ENCODE data around the gene CFDP1. TPM values are rescaled to one million over a fixed set of nuclear protein-coding genes. Genes with fewer than 3 reads are reported as not detected.
A peak's percentile ranks its signal among the peaks of the same experiment; 100 is the strongest.

The CFDP1 gene
- total and polyA plus RNA-seq, 2 experiments from 2014 or later, result 103 to 114 TPM

GRCh38 chr16:75420987-75421819, 12.1 kb downstream of the CFDP1 start:
- Histone ChIP-seq H3K36me3 (no peaks in the 10 kb centered on the region), H3K27ac (peak overlapping the region; percentile 61), H3K4me1 (ENCODE audit: low read depth) (peaks cover 9% of the 10 kb centered on the region), H3K27me3 (no peaks in the 10 kb centered on the region), H3K4me3 (no peak overlapping the region), H3K9me3 (ENCODE audit: low read depth) (no peaks in the 10 kb centered on the region)
- DNase-seq (ENCODE audit: low read depth in 1 of 2, low spot score in 1 of 2), result peak; percentile 80 to 85
- TF ChIP-seq CTCF (IDR thresholded peaks at IDR 0.05; ENCODE audit: low read depth, low read length), result no peak

- DNase-seq (ENCODE audit: low read depth in 1 of 2, low spot score in 1 of 2), result no peak
- Histone ChIP-seq H3K4me3 (no peak overlapping the region), H3K9me3 (ENCODE audit: low read depth) (no peaks in the 10 kb centered on the region), H3K27ac (no peak overlapping the region), H3K4me1 (ENCODE audit: low read depth) (peaks cover 9% of the 10 kb centered on the region), H3K36me3 (peaks cover 6% of the 10 kb centered on the region), H3K27me3 (no peaks in the 10 kb centered on the region)
- no peak for TF ChIP-seq CTCF (IDR thresholded peaks at IDR 0.05; ENCODE audit: low read depth, low read length)
These were observed 16.3 kb downstream of the CFDP1 start for GRCh38 chr16:75416904-75417565.

GRCh38 chr16:75415169-75415905, 18.0 kb downstream of the CFDP1 start:
- Histone ChIP-seq H3K4me3 (no peak overlapping the region), H3K27me3 (no peaks in the 10 kb centered on the region), H3K27ac (no peak overlapping the region), H3K36me3 (peaks cover 11% of the 10 kb centered on the region), H3K4me1 (ENCODE audit: low read depth) (peaks cover 4% of the 10 kb centered on the region), H3K9me3 (ENCODE audit: low read depth) (no peaks in the 10 kb centered on the region)
- no peak for TF ChIP-seq CTCF (IDR thresholded peaks at IDR 0.05; ENCODE audit: low read depth, low read length)
- no peak for DNase-seq (ENCODE audit: low read depth in 1 of 2, low spot score in 1 of 2)

- Histone ChIP-seq H3K36me3 (peaks cover 18% of the 10 kb centered on the region), H3K27ac (no peak overlapping the region), H3K27me3 (no peaks in the 10 kb centered on the region), H3K4me3 (no peak overlapping the region), H3K4me1 (ENCODE audit: low read depth) (peaks cover 4% of the 10 kb centered on the region), H3K9me3 (ENCODE audit: low read depth) (no peaks in the 10 kb centered on the region)
- no peak for TF ChIP-seq CTCF (IDR thresholded peaks at IDR 0.05; ENCODE audit: low read depth, low read length)
- no peak for DNase-seq (ENCODE audit: low read depth in 1 of 2, low spot score in 1 of 2)
These were observed 19.4 kb downstream of the CFDP1 start for GRCh38 chr16:75413951-75414350.

GRCh38 chr16:75406943-75407342, 26.4 kb downstream of the CFDP1 start:
- Histone ChIP-seq H3K4me1 (ENCODE audit: low read depth) (peaks cover 9% of the 10 kb centered on the region), H3K4me3 (no peak overlapping the region), H3K27ac (no peak overlapping the region), H3K9me3 (ENCODE audit: low read depth) (no peaks in the 10 kb centered on the region), H3K27me3 (no peaks in the 10 kb centered on the region), H3K36me3 (peaks cover 23% of the 10 kb centered on the region)
- TF ChIP-seq CTCF (IDR thresholded peaks at IDR 0.05; ENCODE audit: low read depth, low read length), result no peak
- no peak for DNase-seq (ENCODE audit: low read depth in 1 of 2, low spot score in 1 of 2)

All from cardiac muscle cell (in vitro differentiated cells and primary cell).